H9 (cell line): ENCODE measurements around the gene ADORA1. TPM values are rescaled to one million over a fixed set of nuclear protein-coding genes. Genes with fewer than 3 reads are reported as not detected.

Experiments
- DNase-seq: peaks from one replicate; pipeline ENCODE4 v3.0.0-alpha.2; 2017
- H2AFZ ChIP-seq: one replicate; pipeline ENCODE4 v1.6.1; 2013; ENCODE audit warnings: mild to moderate bottlenecking, low read length, control low read depth, moderate library complexity
- H2AK5ac ChIP-seq: 2 replicates; pipeline ENCODE4 v1.6.1; 2013; ENCODE audit warnings: low read length, control low read depth, mixed read lengths; ENCODE audit not compliant: insufficient read length
- H2BK120ac ChIP-seq: one replicate; pipeline ENCODE4 v1.6.1; 2013; ENCODE audit warnings: low read depth, mild to moderate bottlenecking, low read length, control low read depth, inconsistent platforms; ENCODE audit not compliant: poor library complexity, severe bottlenecking
- H2BK12ac ChIP-seq: 2 replicates; pipeline ENCODE4 v1.6.1; 2013; ENCODE audit warnings: low read length, control low read depth, mixed read lengths, low read depth; ENCODE audit not compliant: insufficient read length
- H2BK15ac ChIP-seq: 2 replicates; pipeline ENCODE4 v1.6.1; 2013; ENCODE audit warnings: low read depth, low read length, control low read depth
- H2BK20ac ChIP-seq: one replicate; pipeline ENCODE4 v1.6.1; 2013; ENCODE audit warnings: low read depth, mild to moderate bottlenecking, low read length, control low read depth, inconsistent platforms; ENCODE audit not compliant: poor library complexity, severe bottlenecking
- H2BK5ac ChIP-seq: 2 replicates; pipeline ENCODE4 v1.6.1; 2013; ENCODE audit warnings: low read length, control low read depth, mixed read lengths; ENCODE audit not compliant: insufficient read length
- H3K14ac ChIP-seq: 2 replicates; pipeline ENCODE4 v1.6.1; 2013; ENCODE audit warnings: low read length, control low read depth; ENCODE audit not compliant: insufficient read depth
- H3K18ac ChIP-seq: 2 replicates; pipeline ENCODE4 v1.6.1; 2013; ENCODE audit warnings: low read depth, mild to moderate bottlenecking, mixed read lengths, low read length, control low read depth; ENCODE audit not compliant: insufficient read length
- H3K23ac ChIP-seq: 2 replicates; pipeline ENCODE4 v1.6.1; 2013; ENCODE audit warnings: low read length, control low read depth, mixed read lengths, low read depth; ENCODE audit not compliant: insufficient read length
- H3K23me2 ChIP-seq: 2 replicates; pipeline ENCODE4 v1.6.1; 2013; ENCODE audit warnings: low read depth, mild to moderate bottlenecking, mixed read lengths, low read length, control low read depth; ENCODE audit not compliant: insufficient read length, poor library complexity, severe bottlenecking
- H3K27ac ChIP-seq: 2 replicates; pipeline ENCODE4 v1.5.1; 2013; ENCODE audit warnings: low read length, control low read depth, mixed read lengths, low read depth; ENCODE audit not compliant: insufficient read length
- H3K27me3 ChIP-seq: 2 replicates; pipeline ENCODE4 v1.6.1; 2013; ENCODE audit warnings: low read length, control low read depth, inconsistent platforms; ENCODE audit not compliant: insufficient read depth
- H3K4ac ChIP-seq: 2 replicates; pipeline ENCODE4 v1.6.1; 2013; ENCODE audit warnings: low read depth, mild to moderate bottlenecking, control low read depth, inconsistent platforms, low read length, moderate library complexity
- H3K4me1 ChIP-seq: 2 replicates; pipeline ENCODE4 v1.6.1; 2013; ENCODE audit warnings: low read length, control low read depth, inconsistent platforms; ENCODE audit not compliant: insufficient read depth
- H3K4me2 ChIP-seq: 2 replicates; pipeline ENCODE4 v1.6.1; 2013; ENCODE audit warnings: low read length, control low read depth, mixed read lengths; ENCODE audit not compliant: insufficient read length, insufficient read depth
- H3K56ac ChIP-seq: 2 replicates; pipeline ENCODE4 v1.6.1; 2013; ENCODE audit warnings: low read depth, mild to moderate bottlenecking, mixed read lengths, low read length, control low read depth; ENCODE audit not compliant: insufficient read length
- H3K79me1 ChIP-seq: 2 replicates; pipeline ENCODE4 v1.6.1; 2013; ENCODE audit warnings: low read depth, mild to moderate bottlenecking, moderate library complexity, low read length, control low read depth, inconsistent platforms; ENCODE audit not compliant: insufficient read depth, poor library complexity, severe bottlenecking
- H3K79me2 ChIP-seq: 2 replicates; pipeline ENCODE4 v1.6.1; 2013; ENCODE audit warnings: low read length, control low read depth, inconsistent platforms; ENCODE audit not compliant: insufficient read depth
- H3K9ac ChIP-seq: 2 replicates; pipeline ENCODE4 v1.6.1; 2013; ENCODE audit warnings: low read length, control low read depth, mixed read lengths; ENCODE audit not compliant: insufficient read length; ENCODE audit errors: extremely low read depth
- H3K9me3 ChIP-seq: one replicate; pipeline ENCODE4 v1.6.1; 2013; ENCODE audit warnings: low read depth, low read length, inconsistent platforms; ENCODE audit not compliant: control insufficient read depth
- H3T11ph ChIP-seq: one replicate; pipeline ENCODE4 v1.6.1; 2013; ENCODE audit warnings: mild to moderate bottlenecking, low read length, control low read depth, inconsistent platforms
- H4K20me1 ChIP-seq: one replicate; pipeline ENCODE4 v1.6.1; 2013; ENCODE audit not compliant: control insufficient read depth, insufficient read length, insufficient read depth
- H4K5ac ChIP-seq: 2 replicates; pipeline ENCODE4 v1.6.1; 2013; ENCODE audit warnings: low read depth, mild to moderate bottlenecking, mixed read lengths, low read length, control low read depth; ENCODE audit not compliant: insufficient read length
- H4K8ac ChIP-seq: replicated peaks from 2 replicates; pipeline ENCODE4 v1.6.1; 2013; ENCODE audit warnings: low read length, control low read depth, mixed read lengths, low read depth; ENCODE audit not compliant: insufficient read length
- H4K91ac ChIP-seq: 2 replicates; pipeline ENCODE4 v1.6.1; 2013; ENCODE audit warnings: low read depth, mild to moderate bottlenecking, moderate library complexity, mixed read lengths, low read length, control low read depth; ENCODE audit not compliant: insufficient read length
- H3K27ac Mint-ChIP-seq, 3 experiments: 2 replicates in 2 of 3; 3 replicates in 1 of 3; pipeline ENCODE4 v1.8.0; 2020 to 2021; ENCODE audit warnings: mixed read lengths in 3 of 3, mild to moderate bottlenecking in 1 of 3, moderate library complexity in 1 of 3
- H3K27me3 Mint-ChIP-seq: 2 replicates; pipeline ENCODE4 v1.8.0; 2021; ENCODE audit warnings: low read depth, mild to moderate bottlenecking, moderate library complexity, mixed read lengths
- H3K36me3 Mint-ChIP-seq, 3 experiments: 2 replicates in 2 of 3; 3 replicates in 1 of 3; pipeline ENCODE4 v1.8.0; 2020 to 2021; ENCODE audit warnings: low read depth in 3 of 3, mixed read lengths in 3 of 3; ENCODE audit not compliant: insufficient read depth in 1 of 3
- H3K4me1 Mint-ChIP-seq, 2 experiments: 2 replicates each; pipeline ENCODE4 v1.8.0; 2020; ENCODE audit warnings: mixed read lengths in 2 of 2
- H3K4me3 Mint-ChIP-seq, 2 experiments: 2 replicates in 1 of 2; 3 replicates in 1 of 2; pipeline ENCODE4 v1.8.0; 2020 to 2021; ENCODE audit warnings: mild to moderate bottlenecking in 2 of 2, mixed read lengths in 2 of 2, moderate library complexity in 1 of 2
- H3K9me3 Mint-ChIP-seq, 2 experiments: 2 replicates in 1 of 2; 3 replicates in 1 of 2; pipeline ENCODE4 v1.8.0; 2020; ENCODE audit warnings: mild to moderate bottlenecking in 2 of 2, mixed read lengths in 2 of 2, moderate library complexity in 1 of 2
- CTCF ChIP-seq: fragments of 200-600 bp; sonication (generic); conservative IDR thresholded peaks from 3 replicates; pipeline ENCODE4 v1.8.0; 2021; ENCODE audit warnings: antibody characterized with exemption, mild to moderate bottlenecking
- WGBS: extraction: QIAGEN DNeasy Blood & Tissue Kit; methylation state at CpG from one replicate; pipeline ENCODE4 v1.1.7; 2013; ENCODE audit warnings: missing lambda C conversion rate, low lambda C conversion rate, mixed read lengths; ENCODE audit not compliant: insufficient read length; ENCODE audit errors: extremely low coverage; 5-methylcytosine and 5-hydroxymethylcytosine counted together
- total RNA-seq: library from RNA; stranded (reverse); gene quantifications from 2 replicates; pipeline ENCODE4 v1.2.1, GENCODE V29; 2021

The ADORA1 gene
- total RNA-seq, 1 experiment from 2014 or later: 1.3 TPM

GRCh38 chr1:203144661-203145060 is 17.1 kb downstream of the ADORA1 start:
- H3T11ph ChIP-seq: no peak overlapping the region
- no peak overlapping the region for H3K9ac ChIP-seq
- H2AK5ac ChIP-seq: no peak overlapping the region
- no peaks in the 10 kb centered on the region; the same call in 1 of the 2 replicates for H3K27me3 Mint-ChIP-seq
- no peak overlapping the region for H3K27ac Mint-ChIP-seq
- no peak overlapping the region for H2BK120ac ChIP-seq
- H2BK5ac ChIP-seq: no peak overlapping the region
- no peak overlapping the region for H3K27ac ChIP-seq
- peaks cover 18% of the 10 kb centered on the region; the same call in 1 of the 2 replicates for H3K4me1 ChIP-seq
- no peak overlapping the region for H3K14ac ChIP-seq
- H2BK20ac ChIP-seq: no peak overlapping the region
- H4K5ac ChIP-seq: no peak overlapping the region
- H3K23me2 ChIP-seq: no peaks in the 10 kb centered on the region
- H3K79me1 ChIP-seq: no peaks in the 10 kb centered on the region
- H3K79me2 ChIP-seq: no peaks in the 10 kb centered on the region
- H3K9me3 Mint-ChIP-seq: peaks cover 4 to 8% of the 10 kb centered on the region in 2 experiments; a peak in 3 of 5 replicates
- no peak overlapping the region for H3K4me2 ChIP-seq
- peaks cover 51 to 63% of the 10 kb centered on the region in 2 experiments for H3K4me1 Mint-ChIP-seq
- no peak overlapping the region for H3K23ac ChIP-seq
- H3K36me3 Mint-ChIP-seq: peaks cover 0 to 9% (median 2%) of the 10 kb centered on the region in 3 experiments; a peak in 3 of 7 replicates
- H3K56ac ChIP-seq: no peak overlapping the region
- H3K4me3 Mint-ChIP-seq: no peak overlapping the region
- no peak for DNase-seq
- no peak overlapping the region for H3K18ac ChIP-seq
- no peak overlapping the region for H3K4ac ChIP-seq
- no peaks in the 10 kb centered on the region for H4K20me1 ChIP-seq
- no peak overlapping the region for H2BK15ac ChIP-seq
- no peaks in the 10 kb centered on the region for H3K27me3 ChIP-seq
- no peak overlapping the region for H4K91ac ChIP-seq
- H2BK12ac ChIP-seq: no peak overlapping the region
- WGBS: no CpG with 5 or more reads among the region's 6 CpGs
- TF ChIP-seq CTCF: no peak
- no peaks in the 10 kb centered on the region for H3K9me3 ChIP-seq
- no peak overlapping the region for H4K8ac ChIP-seq
- no peak overlapping the region for H2AFZ ChIP-seq
